ENCODE data around the gene UPK3A.

DNA sequence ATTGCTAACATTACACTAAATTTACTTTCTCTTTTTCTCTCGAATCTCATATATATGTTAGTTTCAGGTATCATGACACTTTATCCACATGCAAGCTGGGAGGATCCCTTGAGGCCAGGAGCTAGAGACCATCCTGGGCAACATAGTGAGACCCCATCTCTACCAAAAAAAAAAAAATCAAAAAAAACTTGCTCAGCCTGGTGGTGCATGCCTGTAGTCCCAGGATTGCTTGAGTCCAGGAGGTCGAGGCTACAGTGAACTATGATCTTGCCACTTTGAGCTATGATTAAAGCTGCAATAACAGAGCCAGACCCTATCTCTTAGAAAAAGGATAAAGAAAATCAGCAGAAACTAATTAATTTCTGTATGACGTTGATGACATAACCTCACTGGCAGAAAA, 3.7 kb upstream of the UPK3A start:
- TF ChIP-seq, protein P1, sequence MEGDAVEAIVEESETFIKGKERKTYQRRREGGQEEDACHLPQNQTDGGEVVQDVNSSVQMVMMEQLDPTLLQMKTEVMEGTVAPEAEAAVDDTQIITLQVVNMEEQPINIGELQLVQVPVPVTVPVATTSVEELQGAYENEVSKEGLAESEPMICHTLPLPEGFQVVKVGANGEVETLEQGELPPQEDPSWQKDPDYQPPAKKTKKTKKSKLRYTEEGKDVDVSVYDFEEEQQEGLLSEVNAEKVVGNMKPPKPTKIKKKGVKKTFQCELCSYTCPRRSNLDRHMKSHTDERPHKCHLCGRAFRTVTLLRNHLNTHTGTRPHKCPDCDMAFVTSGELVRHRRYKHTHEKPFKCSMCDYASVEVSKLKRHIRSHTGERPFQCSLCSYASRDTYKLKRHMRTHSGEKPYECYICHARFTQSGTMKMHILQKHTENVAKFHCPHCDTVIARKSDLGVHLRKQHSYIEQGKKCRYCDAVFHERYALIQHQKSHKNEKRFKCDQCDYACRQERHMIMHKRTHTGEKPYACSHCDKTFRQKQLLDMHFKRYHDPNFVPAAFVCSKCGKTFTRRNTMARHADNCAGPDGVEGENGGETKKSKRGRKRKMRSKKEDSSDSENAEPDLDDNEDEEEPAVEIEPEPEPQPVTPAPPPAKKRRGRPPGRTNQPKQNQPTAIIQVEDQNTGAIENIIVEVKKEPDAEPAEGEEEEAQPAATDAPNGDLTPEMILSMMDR (IDR thresholded peaks at IDR 0.05; ENCODE audit: insufficient read depth, low read depth, low read length), result no peak
- TF ChIP-seq EZH2 (IDR thresholded peaks at IDR 0.05; ENCODE audit: insufficient read depth, low read length), result no peak
